Stimulated activated CD8-positive, alpha-beta memory T cell treated with anti-CD3 and anti-CD28 coated beads, Interleukin-15, amount 100 ng/mL, for 1 hour (primary cell): ENCODE measurements around the gene MAML2.

Experiments
- DNase-seq: peaks from one replicate; pipeline ENCODE4 v3.0.0-alpha.2; 2020; ENCODE audit warnings: low read depth

The MAML2 gene

GRCh38 chr11:96207459-96208449 is 135.2 kb downstream of the MAML2 start:
- no peak for DNase-seq

GRCh38 chr11:96206955-96207354 is 136.0 kb downstream of the MAML2 start:
- DNase-seq = no peak

GRCh38 chr11:96205460-96205809 is 137.6 kb downstream of the MAML2 start:
- DNase-seq = no peak

GRCh38 chr11:96204721-96205459 is 138.1 kb downstream of the MAML2 start:
- DNase-seq = no peak

- DNase-seq = no peak
Observed at GRCh38 chr11:96204366-96204659, 138.7 kb downstream of the MAML2 start.

GRCh38 chr11:96203567-96204365 is 139.2 kb downstream of the MAML2 start:
- no peak for DNase-seq

GRCh38 chr11:96200243-96200642 is 142.8 kb downstream of the MAML2 start:
- no peak for DNase-seq

- no peak for DNase-seq
Observed at GRCh38 chr11:96199563-96200025, 143.4 kb downstream of the MAML2 start.

GRCh38 chr11:96197801-96198701 is 144.9 kb downstream of the MAML2 start:
- no peak for DNase-seq

- DNase-seq = no peak
Observed at GRCh38 chr11:96197103-96197502, 145.9 kb downstream of the MAML2 start.

- no peak for DNase-seq
Observed at GRCh38 chr11:96196181-96196662, 146.8 kb downstream of the MAML2 start.

GRCh38 chr11:96195671-96196070 is 147.3 kb downstream of the MAML2 start:
- no peak for DNase-seq

GRCh38 chr11:96194581-96195374 is 148.2 kb downstream of the MAML2 start:
- no peak for DNase-seq

GRCh38 chr11:96193745-96194443 is 149.1 kb downstream of the MAML2 start:
- DNase-seq = no peak

GRCh38 chr11:96191752-96192151 is 151.2 kb downstream of the MAML2 start:
- DNase-seq = no peak

GRCh38 chr11:96189351-96189750 is 153.6 kb downstream of the MAML2 start:
- DNase-seq = no peak

- no peak for DNase-seq
Observed at GRCh38 chr11:96188243-96189006, 154.6 kb downstream of the MAML2 start.

- no peak for DNase-seq
Observed at GRCh38 chr11:96187822-96188221, 155.2 kb downstream of the MAML2 start.

- no peak for DNase-seq
Observed at GRCh38 chr11:96186806-96187205, 156.2 kb downstream of the MAML2 start.
